GM12878 (cell line): ENCODE measurements around the gene HIF1AN. TPM values are rescaled to one million over a fixed set of nuclear protein-coding genes. Genes with fewer than 3 reads are reported as not detected.

Experiments
- CEBPB ChIP-seq, 2 experiments: fragments of 150-350 bp in 1 of 2; IDR thresholded peaks; 2 replicates each; pipeline ENCODE4 v1.6.1; 2012 to 2014; ENCODE audit warnings: low read depth in 2 of 2, low read length in 2 of 2, borderline replicate concordance in 1 of 2, inconsistent platforms in 1 of 2
- EP300 ChIP-seq, 2 experiments: fragments of 150-350 bp in 1 of 2; IDR thresholded peaks; 2 replicates each; pipeline ENCODE4 v1.6.1; 2011 to 2012; ENCODE audit warnings: low read depth in 2 of 2, low read length in 2 of 2, borderline replicate concordance in 1 of 2, improper control_type of control experiment in 1 of 2, inconsistent platforms in 1 of 2; ENCODE audit not compliant: control insufficient read depth in 1 of 2
- JUND ChIP-seq: IDR thresholded peaks from 2 replicates; pipeline ENCODE4 v1.6.1; 2012; ENCODE audit warnings: low read depth, mild to moderate bottlenecking, low read length, improper control_type of control experiment, moderate library complexity
- MYB ChIP-seq: fragments of 150-350 bp; IDR thresholded peaks from 2 replicates; pipeline ENCODE4 v1.6.1; 2014; ENCODE audit warnings: mild to moderate bottlenecking, low read depth, low read length, borderline replicate concordance
- NFYB ChIP-seq: IDR thresholded peaks from 2 replicates; pipeline ENCODE4 v1.6.1; 2011; ENCODE audit warnings: low read depth, mild to moderate bottlenecking, low read length, improper control_type of control experiment, moderate library complexity; ENCODE audit not compliant: insufficient read depth
- NR2C2 ChIP-seq: IDR thresholded peaks from 2 replicates; pipeline ENCODE4 v1.6.1; 2011; ENCODE audit warnings: borderline replicate concordance, low read depth; ENCODE audit not compliant: control insufficient read depth, insufficient read length
- RB1 ChIP-seq: fragments of 450-650 bp; formaldehyde crosslinking; IDR thresholded peaks from 2 replicates; pipeline ENCODE4 v1.6.1; 2017; ENCODE audit warnings: mild to moderate bottlenecking, borderline replicate concordance
- REST ChIP-seq: IDR thresholded peaks from 2 replicates; pipeline ENCODE4 v1.6.1; 2012; ENCODE audit warnings: mild to moderate bottlenecking, low read depth, low read length
- SMC3 ChIP-seq: IDR thresholded peaks from 2 replicates; pipeline ENCODE4 v1.6.1; 2011; ENCODE audit warnings: low read length, improper control_type of control experiment, borderline replicate concordance
- SREBF2 ChIP-seq: IDR thresholded peaks from 2 replicates; pipeline ENCODE4 v1.6.1; 2012; ENCODE audit warnings: mild to moderate bottlenecking, low read length
- YY1 ChIP-seq: IDR thresholded peaks from 2 replicates; pipeline ENCODE4 v1.6.1; 2011; ENCODE audit warnings: low read depth, mild to moderate bottlenecking, low read length
- ZBTB11 ChIP-seq: fragments of 450-650 bp; formaldehyde crosslinking; IDR thresholded peaks from 2 replicates; pipeline ENCODE4 v1.5.0; 2022; ENCODE audit warnings: mild to moderate bottlenecking, missing genetic modification characterization
- ZNF622 ChIP-seq: fragments of 450-650 bp; IDR thresholded peaks from 2 replicates; pipeline ENCODE4 v1.6.1; 2017; ENCODE audit warnings: mild to moderate bottlenecking, inconsistent platforms
- polyA plus RNA-seq, 11 experiments: library from polyadenylated mRNA; depleted of rRNA in 4 of 11; unstranded in 6 of 11; stranded (reverse) in 5 of 11; fragments of >200 nt; fragmentation: Nextera tagmentation in 4 of 11; fragmentation: Illumina TruSeq in 1 of 11; extraction: Ambion mirVana in 4 of 11; extraction: Trizol in 1 of 11; gene quantifications; 1 replicate in 1 of 11; 2 replicates in 10 of 11; pipeline versions ENCODE4 v1.2.1 to v1.2.3, GENCODE V29; 2011 to 2016; ENCODE audit warnings: inconsistent platforms in 2 of 11, missing spikeins in 2 of 11, low read depth in 1 of 11
- total RNA-seq, 4 experiments: library from RNA; depleted of rRNA in 3 of 4; stranded (reverse); fragments of >200 nt in 3 of 4; fragmentation: Illumina TruSeq in 1 of 4; extraction: Trizol in 1 of 4; gene quantifications; 2 replicates each; pipeline versions ENCODE4 v1.2.1 to v1.2.3, GENCODE V29; 2013 to 2021

The HIF1AN gene
- total and polyA plus RNA-seq, 10 of the 15 experiments (the other 5 are each of a cell fraction or from before 2014, with no cell fraction given), result 1.9 to 37.2 (median 15.2) TPM

DNA sequence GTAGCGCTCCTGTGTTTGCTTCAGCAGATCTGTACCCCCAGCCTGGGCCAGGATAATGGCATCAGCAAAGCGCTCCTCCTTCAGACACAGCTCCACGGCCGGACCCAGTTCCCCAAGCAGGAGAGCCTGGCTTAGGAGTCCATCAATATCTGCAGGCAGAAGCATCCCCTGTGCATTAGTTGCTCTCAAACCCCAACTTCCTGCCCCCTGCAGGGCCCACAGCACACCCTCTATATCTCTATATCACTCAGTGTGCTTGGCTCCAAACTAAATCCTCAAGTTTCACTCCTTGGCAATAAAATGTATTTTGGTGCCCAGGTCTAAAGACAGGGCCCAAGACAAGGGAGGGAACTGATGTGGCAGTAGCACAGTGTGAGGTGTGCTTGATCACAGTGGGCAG is 37.7 kb upstream of the HIF1AN start (continued):
- TF ChIP-seq YY1 (no peak), EP300 (IDR thresholded peaks at IDR 0.05; ENCODE audit: borderline replicate concordance in 1 of 2, control insufficient read depth in 1 of 2, low read depth in 2 of 2, low read length in 2 of 2) (no peak), CEBPB (IDR thresholded peaks at IDR 0.05; ENCODE audit: borderline replicate concordance in 1 of 2, low read depth in 2 of 2, low read length in 2 of 2) (no peak), RB1 (no peak), SMC3 (no peak), JUND (no peak), ZNF622 (no peak), MYB (no peak), NR2C2 (no peak), REST (no peak), SREBF2 (no peak), NFYB (no peak), ZBTB11 (CRISPR knock-in tag) (no peak)
